DMS53 treated with DMSO at 0.1 percent for 48 hours (cell line): ENCODE measurements around the gene FANCC.

ENCODE experiments used
- DNase-seq: peaks from one replicate; lab custom pipeline; 2025; ENCODE audit not compliant: unreplicated experiment; lab: John Stamatoyannopoulos, UW

The FANCC gene

GRCh38 chr9:95089257-95090022 is 228.1 kb downstream of the FANCC start:
- no peak for DNase-seq

- no peak for DNase-seq
Observed at GRCh38 chr9:95088421-95089161, 228.9 kb downstream of the FANCC start.

- DNase-seq: no peak
Observed at GRCh38 chr9:95087659-95088242, 229.8 kb downstream of the FANCC start.

- no peak for DNase-seq
Observed at GRCh38 chr9:95086564-95086955, 230.9 kb downstream of the FANCC start.

GRCh38 chr9:95085861-95086563 is 231.5 kb downstream of the FANCC start:
- no peak for DNase-seq

- DNase-seq: no peak
Observed at GRCh38 chr9:95085036-95085770, 232.3 kb downstream of the FANCC start.

GRCh38 chr9:95084254-95084934 is 233.1 kb downstream of the FANCC start:
- DNase-seq: no peak

GRCh38 chr9:95083086-95083768 is 234.3 kb downstream of the FANCC start:
- no peak for DNase-seq

- DNase-seq: no peak
Observed at GRCh38 chr9:95082401-95083084, 235.0 kb downstream of the FANCC start.

- no peak for DNase-seq
Observed at GRCh38 chr9:95081998-95082397, 235.5 kb downstream of the FANCC start.

GRCh38 chr9:95080961-95081647 is 236.4 kb downstream of the FANCC start:
- no peak for DNase-seq

GRCh38 chr9:95079461-95079860 is 238.0 kb downstream of the FANCC start:
- DNase-seq: no peak

- no peak for DNase-seq
Observed at GRCh38 chr9:95078939-95079338, 238.6 kb downstream of the FANCC start.

- DNase-seq: no peak
Observed at GRCh38 chr9:95078511-95078910, 239.0 kb downstream of the FANCC start.

- no peak for DNase-seq
Observed at GRCh38 chr9:95077766-95078370, 239.6 kb downstream of the FANCC start.

- no peak for DNase-seq
Observed at GRCh38 chr9:95077053-95077765, 240.3 kb downstream of the FANCC start.

GRCh38 chr9:95076696-95077052 is 240.8 kb downstream of the FANCC start:
- DNase-seq: no peak

GRCh38 chr9:95075700-95076099 is 241.8 kb downstream of the FANCC start:
- no peak for DNase-seq
